ENCODE measurements around the gene SPTA1. TPM values are rescaled to one million over a fixed set of nuclear protein-coding genes. Genes with fewer than 3 reads are reported as not detected.

The SPTA1 gene
- total RNA-seq, 1 experiment from 2014 or later = 0.66 TPM

GRCh38 chr1:158719664-158720063, 33.1 kb upstream of the SPTA1 start:
- intact Hi-C loops (cut with micrococcal nuclease; ENCODE audit: unreplicated experiment) = loop anchor here (10.0 kb wide), 1 partner anchor 355 kb away; the partner anchor contains the start of gene AIM2

DNA sequence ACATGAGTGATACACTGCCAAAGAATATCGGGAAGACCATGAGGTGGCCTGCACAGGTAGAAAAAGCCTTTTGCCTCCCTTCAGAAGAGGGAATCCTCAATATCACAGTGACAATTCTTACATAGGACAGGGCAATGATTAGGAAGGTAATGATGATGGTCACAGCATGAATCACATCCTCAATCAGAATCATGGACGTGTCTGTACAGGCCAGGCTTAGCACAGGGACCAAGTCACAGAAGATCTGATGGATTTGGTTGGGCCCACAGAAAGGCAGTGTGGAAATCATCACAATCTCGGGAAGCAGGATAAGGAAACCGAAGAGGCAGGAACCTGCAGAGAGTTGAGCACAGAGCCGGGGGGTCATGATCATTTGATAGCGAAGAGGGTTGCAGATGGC, 30.8 kb upstream of the SPTA1 start:
- DNase-seq = no peak
- Mint-ChIP-seq H3K27me3 (ENCODE audit: unreplicated experiment) (no peaks in the 10 kb centered on the region), H3K27ac (ENCODE audit: unreplicated experiment) (no peak overlapping the region), H3K4me1 (ENCODE audit: low read depth, unreplicated experiment) (no peaks in the 10 kb centered on the region), H3K36me3 (ENCODE audit: insufficient read depth, unreplicated experiment) (no peaks in the 10 kb centered on the region), H3K9me3 (ENCODE audit: low read depth, unreplicated experiment) (peaks cover 2% of the 10 kb centered on the region), H3K4me3 (ENCODE audit: low read depth, unreplicated experiment) (no peak overlapping the region)
- intact Hi-C loops (cut with micrococcal nuclease; ENCODE audit: unreplicated experiment) = loop anchor here (10.0 kb wide), 1 partner anchor 357 kb away; the partner anchor contains the start of gene AIM2
- TF ChIP-seq CTCF (IDR thresholded peaks at IDR 0.05; ENCODE audit: unreplicated experiment) = no peak
- no TSS peak for BruUV-seq (replicated peaks)
- CTCF ChIA-PET = no interaction called here

More at GRCh38 chr1:158719664-158720063, 33.1 kb upstream of the SPTA1 start:
- DNase-seq = no peak
- Mint-ChIP-seq H3K36me3 (ENCODE audit: insufficient read depth, unreplicated experiment) (no peaks in the 10 kb centered on the region), H3K27ac (ENCODE audit: unreplicated experiment) (no peak overlapping the region), H3K4me3 (ENCODE audit: low read depth, unreplicated experiment) (no peak overlapping the region), H3K27me3 (ENCODE audit: unreplicated experiment) (no peaks in the 10 kb centered on the region), H3K9me3 (ENCODE audit: low read depth, unreplicated experiment) (peaks cover 2% of the 10 kb centered on the region), H3K4me1 (ENCODE audit: low read depth, unreplicated experiment) (no peaks in the 10 kb centered on the region)
- TF ChIP-seq CTCF (IDR thresholded peaks at IDR 0.05; ENCODE audit: unreplicated experiment) = no peak
- CTCF ChIA-PET = interaction anchor here (1.4 kb wide), 1 partner anchor 10 kb away, joined by 3 read pairs; no protein-coding TSS in a partner anchor
- BruUV-seq (replicated peaks) = no TSS peak

- Mint-ChIP-seq H3K9me3 (ENCODE audit: low read depth, unreplicated experiment) (peaks cover 2% of the 10 kb centered on the region), H3K4me1 (ENCODE audit: low read depth, unreplicated experiment) (no peaks in the 10 kb centered on the region), H3K4me3 (ENCODE audit: low read depth, unreplicated experiment) (no peak overlapping the region), H3K27me3 (ENCODE audit: unreplicated experiment) (no peaks in the 10 kb centered on the region), H3K36me3 (ENCODE audit: insufficient read depth, unreplicated experiment) (no peaks in the 10 kb centered on the region), H3K27ac (ENCODE audit: unreplicated experiment) (no peak overlapping the region)
- BruUV-seq (replicated peaks) = no TSS peak
- no peak for DNase-seq
- CTCF ChIA-PET = no interaction called here
- TF ChIP-seq CTCF (IDR thresholded peaks at IDR 0.05; ENCODE audit: unreplicated experiment) = no peak
- intact Hi-C loops (cut with micrococcal nuclease; ENCODE audit: unreplicated experiment) = loop anchor here (10.0 kb wide), 1 partner anchor 358 kb away; the partner anchor contains the start of gene AIM2
Measured at GRCh38 chr1:158716335-158716734, 29.8 kb upstream of the SPTA1 start.

DNA sequence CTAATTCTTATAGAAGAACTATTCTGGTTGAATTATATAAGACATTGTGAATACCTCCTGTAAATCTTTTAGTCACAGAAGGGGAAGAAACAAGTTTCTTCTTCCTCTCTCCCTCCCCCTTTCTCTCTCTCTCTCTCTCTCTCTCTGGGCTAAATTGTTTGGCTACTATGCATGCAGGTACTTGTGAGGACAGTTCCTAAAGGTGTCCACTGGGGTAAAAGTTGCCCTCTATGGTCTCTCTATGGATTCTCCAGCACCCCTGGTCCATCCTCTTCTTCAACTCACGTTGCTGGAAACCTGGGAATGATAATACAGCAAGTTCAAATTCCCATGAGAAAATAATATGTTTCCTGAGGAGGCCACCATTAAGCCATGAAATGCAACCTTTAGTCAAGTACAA, 28.2 kb upstream of the SPTA1 start:
- no peak for TF ChIP-seq CTCF (IDR thresholded peaks at IDR 0.05; ENCODE audit: unreplicated experiment)
- intact Hi-C loops (cut with micrococcal nuclease; ENCODE audit: unreplicated experiment) = loop anchor here (10.0 kb wide), 1 partner anchor 360 kb away; the partner anchor contains the start of gene AIM2
- CTCF ChIA-PET = no interaction called here
- Mint-ChIP-seq H3K4me1 (ENCODE audit: low read depth, unreplicated experiment) (no peaks in the 10 kb centered on the region), H3K4me3 (ENCODE audit: low read depth, unreplicated experiment) (no peak overlapping the region), H3K27me3 (ENCODE audit: unreplicated experiment) (no peaks in the 10 kb centered on the region), H3K27ac (ENCODE audit: unreplicated experiment) (no peak overlapping the region), H3K9me3 (ENCODE audit: low read depth, unreplicated experiment) (peaks cover 2% of the 10 kb centered on the region), H3K36me3 (ENCODE audit: insufficient read depth, unreplicated experiment) (no peaks in the 10 kb centered on the region)
- BruUV-seq (replicated peaks) = no TSS peak
- DNase-seq = no peak
